GM18909 (cell line): Measurements from ENCODE around the gene LRBA.

Source experiments
- ATAC-seq: cut with Tn5 transposase; IDR thresholded peaks from one replicate; pipeline ENCODE4 v1.9.1; 2021; ENCODE audit warnings: mild to moderate bottlenecking; ENCODE audit not compliant: unreplicated experiment, poor library complexity

LRBA gene

GRCh38 chr4:150216726-150217125 is 798.4 kb downstream of the LRBA start:
- ATAC-seq = no peak

GRCh38 chr4:150215601-150216000 is 799.5 kb downstream of the LRBA start:
- no peak for ATAC-seq
